GM13976 (cell line): ENCODE measurements around the gene WASF2.
"Not testable (repeated sequence)": the region's sequence is repeated elsewhere in the genome, so short reads cannot be mapped to it uniquely, and the experiment has no call there.

Source experiments
- DNase-seq: peaks from one replicate; pipeline ENCODE4 v3.0.0; 2012; ENCODE audit warnings: low spot score
- CTCF ChIP-seq: IDR thresholded peaks from 2 replicates; pipeline ENCODE4 v1.5.1; 2012; ENCODE audit warnings: borderline replicate concordance, mild to moderate bottlenecking; ENCODE audit not compliant: insufficient read depth; ENCODE audit errors: extremely low read depth, missing control alignments, control extremely low read depth
- in situ Hi-C: fragments of 300-500 bp; cut with MboI; formaldehyde crosslinking; loops from one replicate; pipeline ENCODE4 v1.12.0; 2022; ENCODE audit warnings: low sequenced_read_pairs, mixed read lengths, inconsistent platforms; ENCODE audit not compliant: unreplicated experiment

WASF2 gene

GRCh38 chr1:27393641-27394281 is 96.2 kb downstream of the WASF2 start:
- no peak for TF ChIP-seq CTCF
- in situ Hi-C loops = loop anchor here (5.0 to 10.0 kb wide), 3 partner anchors 96 to 271 kb away; partner anchors contain the start of gene AHDC1
- DNase-seq = no peak

- in situ Hi-C loops = loop anchor here (5.0 to 10.0 kb wide), 3 partner anchors 96 to 272 kb away; partner anchors contain the start of gene AHDC1
- no peak for TF ChIP-seq CTCF
- no peak for DNase-seq
Observed at GRCh38 chr1:27392778-27393635, 97.0 kb downstream of the WASF2 start.

GRCh38 chr1:27392096-27392777 is 97.7 kb downstream of the WASF2 start, which contains the start of gene GPR3:
Gene GPR3 (plus strand): TSS chr1:27392622. CDS start chr1:27393799, 1,177 bp downstream.
- TF ChIP-seq CTCF = peak; percentile 62
- peak; percentile 96 for DNase-seq
- in situ Hi-C loops = loop anchor here (5.0 to 10.0 kb wide), 3 partner anchors 95 to 273 kb away; partner anchors contain the start of gene AHDC1

GRCh38 chr1:27391511-27392095 is 98.4 kb downstream of the WASF2 start:
- DNase-seq = no peak
- TF ChIP-seq CTCF = no peak
- in situ Hi-C loops = loop anchor here (5.0 to 10.0 kb wide), 3 partner anchors 94 to 273 kb away; partner anchors contain the start of gene AHDC1

GRCh38 chr1:27388337-27389005 is 101.5 kb downstream of the WASF2 start:
- peak; percentile 71 for DNase-seq
- in situ Hi-C loops = no loop called here
- TF ChIP-seq CTCF = peak; percentile 88

GRCh38 chr1:27384797-27385196 is 105.2 kb downstream of the WASF2 start:
- in situ Hi-C loops, DNase-seq: not testable (repeated sequence)
